ENCODE measurements around the gene MAN1C1.

DNA sequence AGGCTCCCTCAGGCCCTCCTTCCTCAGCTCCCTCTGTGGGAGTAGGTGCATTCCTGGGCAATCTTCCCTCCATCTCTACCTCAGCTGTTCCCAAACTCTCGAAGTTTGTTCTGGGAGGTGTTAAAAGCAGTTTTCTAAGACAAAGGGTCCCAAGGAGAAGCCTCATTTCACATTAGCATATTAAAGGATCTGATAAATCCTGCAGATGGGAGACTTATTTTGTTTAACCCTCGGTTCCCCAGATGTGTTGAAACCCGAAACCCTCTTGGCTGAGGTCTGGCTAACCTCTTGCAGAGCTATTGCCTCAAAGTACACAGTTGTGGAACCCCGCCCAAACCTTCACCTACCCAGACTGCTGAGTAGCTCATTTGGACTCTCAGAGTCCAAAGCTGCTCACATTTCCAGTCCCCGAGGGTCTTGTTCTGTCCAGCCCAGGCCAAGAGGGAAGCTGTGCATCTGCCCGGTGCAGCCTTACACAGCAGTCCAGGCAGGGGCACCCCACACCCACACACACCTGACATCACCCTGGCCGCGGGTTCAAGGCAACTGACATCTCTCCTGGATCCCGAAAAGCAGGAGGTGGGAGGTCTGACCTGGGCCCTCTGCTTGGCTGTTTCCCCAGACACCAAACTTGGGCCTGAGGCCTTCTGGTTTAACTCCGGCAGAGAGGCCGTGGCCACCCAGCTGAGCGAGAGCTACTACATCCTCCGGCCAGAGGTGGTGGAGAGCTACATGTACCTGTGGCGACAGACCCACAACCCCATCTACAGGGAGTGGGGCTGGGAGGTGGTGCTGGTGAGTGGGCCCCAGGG, 163.9 kb downstream of the MAN1C1 start:
- TF ChIP-seq, protein P1, sequence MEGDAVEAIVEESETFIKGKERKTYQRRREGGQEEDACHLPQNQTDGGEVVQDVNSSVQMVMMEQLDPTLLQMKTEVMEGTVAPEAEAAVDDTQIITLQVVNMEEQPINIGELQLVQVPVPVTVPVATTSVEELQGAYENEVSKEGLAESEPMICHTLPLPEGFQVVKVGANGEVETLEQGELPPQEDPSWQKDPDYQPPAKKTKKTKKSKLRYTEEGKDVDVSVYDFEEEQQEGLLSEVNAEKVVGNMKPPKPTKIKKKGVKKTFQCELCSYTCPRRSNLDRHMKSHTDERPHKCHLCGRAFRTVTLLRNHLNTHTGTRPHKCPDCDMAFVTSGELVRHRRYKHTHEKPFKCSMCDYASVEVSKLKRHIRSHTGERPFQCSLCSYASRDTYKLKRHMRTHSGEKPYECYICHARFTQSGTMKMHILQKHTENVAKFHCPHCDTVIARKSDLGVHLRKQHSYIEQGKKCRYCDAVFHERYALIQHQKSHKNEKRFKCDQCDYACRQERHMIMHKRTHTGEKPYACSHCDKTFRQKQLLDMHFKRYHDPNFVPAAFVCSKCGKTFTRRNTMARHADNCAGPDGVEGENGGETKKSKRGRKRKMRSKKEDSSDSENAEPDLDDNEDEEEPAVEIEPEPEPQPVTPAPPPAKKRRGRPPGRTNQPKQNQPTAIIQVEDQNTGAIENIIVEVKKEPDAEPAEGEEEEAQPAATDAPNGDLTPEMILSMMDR (IDR thresholded peaks at IDR 0.05): no peak
- no peak for TF ChIP-seq POLR2A (IDR thresholded peaks at IDR 0.05)
